Liver (tissue), 9 donors: ENCODE data around the gene TFAP2B. TPM values are rescaled to one million over a fixed set of nuclear protein-coding genes. Genes with fewer than 3 reads are reported as not detected.

Source experiments
- DNase-seq: peaks from one replicate; pipeline ENCODE4 v3.0.0-alpha.2; 2017; ENCODE audit warnings: low spot score
- H3K27ac ChIP-seq, 2 donors: one replicate each; pipeline ENCODE4 v1.7.0; 2013; ENCODE audit warnings: inconsistent platforms in 2 of 2, low read length in 2 of 2, control low read depth in 1 of 2, low read depth in 1 of 2, mild to moderate bottlenecking in 1 of 2
- H3K27me3 ChIP-seq, 4 donors: one replicate each; pipeline versions ENCODE4 v1.6.1 to v1.7.0; 2013; ENCODE audit warnings: low read length in 3 of 4, inconsistent platforms in 1 of 4, mild to moderate bottlenecking in 1 of 4, moderate library complexity in 1 of 4; ENCODE audit not compliant: control insufficient read depth in 4 of 4, insufficient read depth in 4 of 4
- H3K36me3 ChIP-seq, 4 donors: one replicate each; pipeline versions ENCODE4 v1.6.1 to v1.7.0; 2013; ENCODE audit warnings: low read length in 3 of 4, mild to moderate bottlenecking in 3 of 4, low read depth in 1 of 4, moderate library complexity in 1 of 4; ENCODE audit not compliant: control insufficient read depth in 4 of 4, insufficient read depth in 3 of 4
- H3K4me1 ChIP-seq, 4 donors: one replicate each; pipeline versions ENCODE4 v1.6.1 to v1.7.0; 2013; ENCODE audit warnings: low read length in 3 of 4, mild to moderate bottlenecking in 3 of 4, moderate library complexity in 1 of 4; ENCODE audit not compliant: control insufficient read depth in 4 of 4, insufficient read depth in 4 of 4
- H3K4me3 ChIP-seq, 3 donors: one replicate each; pipeline versions ENCODE4 v1.6.1 to v1.7.0; 2013; ENCODE audit warnings: low read length in 3 of 3, control low read depth in 1 of 3, low read depth in 1 of 3, mild to moderate bottlenecking in 1 of 3
- H3K9ac ChIP-seq, 2 donors: one replicate each; pipeline ENCODE4 v1.7.0; 2013; ENCODE audit warnings: low read length in 2 of 2, mild to moderate bottlenecking in 2 of 2, moderate library complexity in 2 of 2, control low read depth in 1 of 2, low read depth in 1 of 2
- H3K9me3 ChIP-seq, 4 donors: one replicate each; pipeline versions ENCODE4 v1.6.1 to v1.7.0; 2013; ENCODE audit warnings: low read length in 3 of 4; ENCODE audit not compliant: control insufficient read depth in 4 of 4
- FOXA1 ChIP-seq: IDR thresholded peaks from 2 replicates; pipeline ENCODE4 v1.6.1; 2016; ENCODE audit warnings: antibody characterized with exemption
- FOXA2 ChIP-seq: IDR thresholded peaks from 2 replicates; pipeline ENCODE4 v1.6.1; 2016; ENCODE audit warnings: antibody characterized with exemption
- GABPA ChIP-seq, 2 donors: IDR thresholded peaks in 1 of 2; conservative IDR thresholded peaks in 1 of 2; 2 replicates each; pipeline ENCODE4 v1.6.1; 2016; ENCODE audit warnings: antibody characterized with exemption in 2 of 2, mild to moderate bottlenecking in 1 of 2, moderate library complexity in 1 of 2
- HNF4A ChIP-seq, 2 donors: conservative IDR thresholded peaks; 2 replicates each; pipeline ENCODE4 v1.6.1; 2016; ENCODE audit warnings: antibody characterized with exemption in 2 of 2, mild to moderate bottlenecking in 2 of 2
- HNF4G ChIP-seq: IDR thresholded peaks from 2 replicates; pipeline ENCODE4 v1.6.1; 2016; ENCODE audit warnings: antibody characterized with exemption
- JUND ChIP-seq, 2 donors: IDR thresholded peaks; 2 replicates each; pipeline ENCODE4 v1.6.1; 2016; ENCODE audit warnings: antibody characterized with exemption in 2 of 2
- MAX ChIP-seq: IDR thresholded peaks from 2 replicates; pipeline ENCODE4 v1.6.1; 2016; ENCODE audit warnings: antibody characterized with exemption
- RAD21 ChIP-seq, 2 donors: IDR thresholded peaks; 2 replicates each; pipeline ENCODE4 v1.6.1; 2016; ENCODE audit warnings: antibody characterized with exemption in 2 of 2, mild to moderate bottlenecking in 2 of 2
- RXRA ChIP-seq, 2 donors: IDR thresholded peaks; 2 replicates each; pipeline ENCODE4 v1.6.1; 2017 to 2018; ENCODE audit warnings: antibody characterized with exemption in 2 of 2, mild to moderate bottlenecking in 1 of 2
- SP1 ChIP-seq: IDR thresholded peaks from 2 replicates; pipeline ENCODE4 v1.6.1; 2018; ENCODE audit warnings: antibody characterized with exemption, mild to moderate bottlenecking
- TAF1 ChIP-seq: conservative IDR thresholded peaks from 2 replicates; pipeline ENCODE4 v1.6.1; 2016; ENCODE audit warnings: antibody characterized with exemption, mild to moderate bottlenecking
- YY1 ChIP-seq: IDR thresholded peaks from 2 replicates; pipeline ENCODE4 v1.6.1; 2016; ENCODE audit warnings: antibody characterized with exemption, mild to moderate bottlenecking
- ZBTB33 ChIP-seq: IDR thresholded peaks from 2 replicates; pipeline ENCODE4 v1.6.1; 2016; ENCODE audit warnings: antibody characterized with exemption
- WGBS: extraction: QIAGEN DNeasy Blood & Tissue Kit; methylation state at CpG from one replicate; pipeline ENCODE4 v1.1.7; 2013; 5-methylcytosine and 5-hydroxymethylcytosine counted together
- polyA plus RNA-seq, 2 donors: library from polyadenylated mRNA; stranded (reverse) in 1 of 2; unstranded in 1 of 2; fragments of 200-250 nt in 1 of 2; fragments of >200 nt in 1 of 2; fragmentation: Nextera tagmentation in 1 of 2; extraction: Ambion mirVana in 1 of 2; gene quantifications; one replicate each; pipeline versions ENCODE4 v1.2.1 to v1.2.3, GENCODE V29; 2013 to 2015
- total RNA-seq, 2 donors: library from RNA; depleted of rRNA; stranded (reverse); fragments of >200 nt; gene quantifications; one replicate each; pipeline ENCODE4 v1.2.3, GENCODE V29; 2014
- TF ChIP-seq, protein P1 (sequence below): IDR thresholded peaks from 2 replicates; pipeline ENCODE4 v1.6.1; 2016; ENCODE audit warnings: antibody characterized with exemption, mild to moderate bottlenecking
- TF ChIP-seq, protein P2 (sequence below): fragments of 150-350 bp; IDR thresholded peaks from 2 replicates; pipeline ENCODE4 v1.5.1; 2017; ENCODE audit warnings: improper control_type of control experiment, low read depth, low read length; ENCODE audit not compliant: missing input control
- donor health status: healthy.
- donor health status: healthy.
- donor health status: healthy.
- donor health status: healthy.
- donor health status: healthy.

The TFAP2B gene
- total and polyA plus RNA-seq, 4 donors = not detected

- no peaks in the 10 kb centered on the region for H3K36me3 ChIP-seq
- DNase-seq = no peak
- no peak overlapping the region for H3K4me3 ChIP-seq
- no peak overlapping the region for H3K27ac ChIP-seq
- H3K27me3 ChIP-seq = peaks cover 0 to 27% (median 19%) of the 10 kb centered on the region in 4 donors
- no peak overlapping the region for H3K9ac ChIP-seq
- TF ChIP-seq ZBTB33 (no peak), RAD21 (IDR thresholded peaks at IDR 0.05) (no peak), FOXA1 (no peak), HNF4A (conservative IDR thresholded peaks at IDR 0.05) (no peak), GABPA (IDR thresholded peaks at IDR 0.05 in 1 of 2, conservative IDR thresholded peaks at IDR 0.05 in 1 of 2) (no peak), YY1 (no peak), RXRA (IDR thresholded peaks at IDR 0.05) (no peak), JUND (IDR thresholded peaks at IDR 0.05) (no peak), HNF4G (no peak)
- TF ChIP-seq, protein P1, sequence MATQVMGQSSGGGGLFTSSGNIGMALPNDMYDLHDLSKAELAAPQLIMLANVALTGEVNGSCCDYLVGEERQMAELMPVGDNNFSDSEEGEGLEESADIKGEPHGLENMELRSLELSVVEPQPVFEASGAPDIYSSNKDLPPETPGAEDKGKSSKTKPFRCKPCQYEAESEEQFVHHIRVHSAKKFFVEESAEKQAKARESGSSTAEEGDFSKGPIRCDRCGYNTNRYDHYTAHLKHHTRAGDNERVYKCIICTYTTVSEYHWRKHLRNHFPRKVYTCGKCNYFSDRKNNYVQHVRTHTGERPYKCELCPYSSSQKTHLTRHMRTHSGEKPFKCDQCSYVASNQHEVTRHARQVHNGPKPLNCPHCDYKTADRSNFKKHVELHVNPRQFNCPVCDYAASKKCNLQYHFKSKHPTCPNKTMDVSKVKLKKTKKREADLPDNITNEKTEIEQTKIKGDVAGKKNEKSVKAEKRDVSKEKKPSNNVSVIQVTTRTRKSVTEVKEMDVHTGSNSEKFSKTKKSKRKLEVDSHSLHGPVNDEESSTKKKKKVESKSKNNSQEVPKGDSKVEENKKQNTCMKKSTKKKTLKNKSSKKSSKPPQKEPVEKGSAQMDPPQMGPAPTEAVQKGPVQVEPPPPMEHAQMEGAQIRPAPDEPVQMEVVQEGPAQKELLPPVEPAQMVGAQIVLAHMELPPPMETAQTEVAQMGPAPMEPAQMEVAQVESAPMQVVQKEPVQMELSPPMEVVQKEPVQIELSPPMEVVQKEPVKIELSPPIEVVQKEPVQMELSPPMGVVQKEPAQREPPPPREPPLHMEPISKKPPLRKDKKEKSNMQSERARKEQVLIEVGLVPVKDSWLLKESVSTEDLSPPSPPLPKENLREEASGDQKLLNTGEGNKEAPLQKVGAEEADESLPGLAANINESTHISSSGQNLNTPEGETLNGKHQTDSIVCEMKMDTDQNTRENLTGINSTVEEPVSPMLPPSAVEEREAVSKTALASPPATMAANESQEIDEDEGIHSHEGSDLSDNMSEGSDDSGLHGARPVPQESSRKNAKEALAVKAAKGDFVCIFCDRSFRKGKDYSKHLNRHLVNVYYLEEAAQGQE = no peak
- TF ChIP-seq, protein P2, sequence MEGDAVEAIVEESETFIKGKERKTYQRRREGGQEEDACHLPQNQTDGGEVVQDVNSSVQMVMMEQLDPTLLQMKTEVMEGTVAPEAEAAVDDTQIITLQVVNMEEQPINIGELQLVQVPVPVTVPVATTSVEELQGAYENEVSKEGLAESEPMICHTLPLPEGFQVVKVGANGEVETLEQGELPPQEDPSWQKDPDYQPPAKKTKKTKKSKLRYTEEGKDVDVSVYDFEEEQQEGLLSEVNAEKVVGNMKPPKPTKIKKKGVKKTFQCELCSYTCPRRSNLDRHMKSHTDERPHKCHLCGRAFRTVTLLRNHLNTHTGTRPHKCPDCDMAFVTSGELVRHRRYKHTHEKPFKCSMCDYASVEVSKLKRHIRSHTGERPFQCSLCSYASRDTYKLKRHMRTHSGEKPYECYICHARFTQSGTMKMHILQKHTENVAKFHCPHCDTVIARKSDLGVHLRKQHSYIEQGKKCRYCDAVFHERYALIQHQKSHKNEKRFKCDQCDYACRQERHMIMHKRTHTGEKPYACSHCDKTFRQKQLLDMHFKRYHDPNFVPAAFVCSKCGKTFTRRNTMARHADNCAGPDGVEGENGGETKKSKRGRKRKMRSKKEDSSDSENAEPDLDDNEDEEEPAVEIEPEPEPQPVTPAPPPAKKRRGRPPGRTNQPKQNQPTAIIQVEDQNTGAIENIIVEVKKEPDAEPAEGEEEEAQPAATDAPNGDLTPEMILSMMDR = no peak
- H3K9me3 ChIP-seq = peaks cover 0 to 1% (median 0%) of the 10 kb centered on the region in 4 donors
- H3K4me1 ChIP-seq = peaks cover 0 to 2% (median 0%) of the 10 kb centered on the region in 4 donors
- WGBS = 33% methylated on average over 2 of the region's 2 CpGs
These were observed 10.4 kb downstream of the TFAP2B start for GRCh38 chr6:50829049-50829448.

DNA sequence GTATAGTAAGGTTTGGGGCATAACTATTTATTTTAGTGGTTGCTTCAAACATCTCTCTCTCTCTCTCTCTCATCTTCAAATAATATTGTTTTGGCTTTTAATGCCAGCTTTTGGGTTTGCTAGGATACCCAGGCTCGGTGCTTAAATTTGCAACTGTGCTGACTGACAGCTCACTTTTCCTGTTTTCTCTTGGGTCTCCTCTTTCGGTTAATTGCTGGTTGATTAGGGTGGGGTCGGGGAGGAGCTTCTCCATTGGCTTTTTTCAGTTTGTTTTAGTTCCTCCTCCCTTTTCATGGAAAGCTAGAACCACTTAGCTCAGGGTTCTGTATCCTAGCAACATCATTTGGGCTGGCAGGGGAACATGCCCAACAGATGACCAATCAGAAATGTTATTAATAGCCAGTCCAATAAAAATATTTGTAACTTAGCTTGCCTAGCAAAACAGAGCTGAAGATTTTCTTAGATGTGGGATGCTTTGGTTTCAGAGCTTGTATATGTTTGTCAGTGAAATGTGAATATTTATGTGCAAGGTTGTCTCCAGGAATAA is 11.3 kb downstream of the TFAP2B start:
- H3K4me1 ChIP-seq = peaks cover 0 to 2% (median 0%) of the 10 kb centered on the region in 4 donors
- no peak for DNase-seq
- peaks cover 0 to 29% (median 18%) of the 10 kb centered on the region in 4 donors for H3K27me3 ChIP-seq
- no peak for TF ChIP-seq FOXA2
- no peak for TF ChIP-seq FOXA1
- no peak for TF ChIP-seq TAF1
- TF ChIP-seq RAD21 (IDR thresholded peaks at IDR 0.05) = no peak
- TF ChIP-seq ZBTB33 = no peak
- no peak for TF ChIP-seq HNF4A (conservative IDR thresholded peaks at IDR 0.05)
- no peak for TF ChIP-seq HNF4G
- TF ChIP-seq GABPA (IDR thresholded peaks at IDR 0.05 in 1 of 2, conservative IDR thresholded peaks at IDR 0.05 in 1 of 2) = no peak
- no peak for TF ChIP-seq RXRA (IDR thresholded peaks at IDR 0.05)
- TF ChIP-seq JUND (IDR thresholded peaks at IDR 0.05) = no peak
- TF ChIP-seq, protein P2 = no peak
- no peak for TF ChIP-seq SP1
- no peak for TF ChIP-seq YY1
- no peak for TF ChIP-seq MAX
- H3K36me3 ChIP-seq = no peaks in the 10 kb centered on the region
- H3K27ac ChIP-seq = no peak overlapping the region
- H3K9ac ChIP-seq = no peak overlapping the region
- no peaks in the 10 kb centered on the region for H3K9me3 ChIP-seq
- H3K4me3 ChIP-seq = no peak overlapping the region
- 2% methylated on average over 3 of the region's 3 CpGs for WGBS
